Stimulated activated CD4-positive, alpha-beta T cell treated with anti-CD3 and anti-CD28 coated beads, Interleukin-2, amount 100 ng/mL, for 24 hours (primary cell): ENCODE measurements around the gene ANKRD53.
A peak's percentile ranks its signal among the peaks of the same experiment; 100 is the strongest.

Experiments used
- DNase-seq, 2 donors: peaks; one replicate each; pipeline ENCODE4 v3.0.0-alpha.2; 2020

ANKRD53 gene

DNA sequence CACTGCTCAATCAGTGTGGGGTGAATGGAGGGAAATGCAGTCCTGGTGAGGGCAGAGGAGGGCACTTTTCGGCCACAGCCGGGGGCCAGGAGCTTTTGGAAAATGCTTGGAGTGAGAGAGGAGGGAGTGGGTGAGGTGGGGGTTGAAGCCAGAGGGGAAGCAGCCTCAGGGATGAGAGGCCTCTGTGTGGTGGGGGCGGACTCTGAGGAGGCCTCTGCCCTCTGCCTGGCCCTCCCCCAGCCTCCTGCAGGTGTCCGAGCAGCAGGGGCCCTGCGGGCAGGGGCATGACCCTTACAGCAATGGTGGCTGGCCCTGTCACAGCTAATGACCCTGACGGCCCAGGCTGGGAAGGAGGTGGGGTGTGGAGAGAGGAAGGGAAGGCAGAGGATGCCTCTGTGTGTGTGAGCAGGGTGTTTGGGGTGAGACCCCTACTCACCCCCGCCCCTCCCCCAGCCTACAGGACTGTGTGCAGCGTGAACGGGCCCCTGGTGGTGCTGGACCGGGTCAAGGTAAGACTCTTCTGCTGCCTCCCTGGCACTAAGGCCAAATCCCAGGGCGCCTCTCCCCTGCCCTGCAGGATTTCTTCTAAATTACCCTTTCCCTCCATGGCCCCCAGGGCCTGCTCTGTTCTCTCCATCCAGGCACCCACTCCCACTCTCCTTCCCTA is 35.1 kb upstream of the ANKRD53 start:
- DNase-seq, result no peak

DNA sequence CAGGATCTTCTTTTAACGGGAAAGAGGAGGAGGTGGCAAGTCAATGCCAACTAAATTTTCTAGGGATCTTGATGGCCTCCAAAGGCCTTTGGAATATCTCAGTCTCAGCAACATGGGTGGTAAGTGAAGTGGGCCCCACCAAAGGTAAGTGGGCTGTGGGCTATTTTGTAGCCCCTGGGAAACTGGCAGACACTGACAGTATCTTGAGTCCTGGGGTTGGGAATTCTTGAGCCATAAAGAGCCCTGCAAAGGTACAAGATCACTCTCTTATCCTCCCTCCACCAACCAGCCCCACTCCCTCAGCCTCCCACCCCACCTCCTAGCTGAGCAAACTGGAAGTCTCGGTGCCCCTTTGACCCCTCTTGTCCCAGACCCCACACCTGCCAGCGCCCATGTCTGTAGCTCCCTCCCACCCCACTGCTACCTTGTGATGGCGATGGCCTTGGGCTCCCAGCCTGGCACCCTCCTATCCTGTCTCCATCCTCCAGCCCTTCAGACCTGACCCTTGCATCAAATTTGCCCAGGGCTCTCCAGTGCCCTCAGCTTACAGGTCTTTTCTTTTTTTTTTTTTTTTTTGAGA is 34.2 kb upstream of the ANKRD53 start:
- no peak for DNase-seq

DNA sequence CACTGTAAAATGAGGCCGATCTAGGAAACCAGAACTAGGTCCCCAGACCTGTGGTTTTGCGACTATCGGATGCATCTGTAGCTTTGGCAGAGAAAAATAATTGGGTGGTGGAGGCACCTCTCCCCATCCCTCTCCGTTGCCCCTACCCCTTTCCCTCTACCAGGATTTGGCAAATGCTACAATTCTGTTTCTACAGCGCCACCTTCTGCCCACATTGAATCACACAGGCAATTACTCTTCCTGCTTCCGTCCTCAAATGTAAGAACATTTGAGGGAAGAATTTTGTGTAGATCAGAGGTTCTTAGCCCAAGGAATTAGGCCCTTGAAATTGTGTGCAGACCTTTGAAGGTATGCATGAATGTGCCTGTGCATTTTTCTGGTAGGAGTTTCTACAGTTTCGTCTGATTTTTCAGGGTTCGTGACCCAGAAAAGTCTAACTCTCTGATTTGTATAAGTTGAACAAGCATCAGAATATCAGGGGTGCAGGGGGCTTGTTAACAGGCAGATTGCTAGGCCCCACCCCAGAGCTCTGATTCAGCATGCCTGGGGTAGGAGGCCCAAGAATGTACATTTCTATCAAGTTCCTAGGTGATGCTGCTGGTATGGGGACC is 31.5 kb upstream of the ANKRD53 start:
- peak; percentile 62 to 63 for DNase-seq

DNA sequence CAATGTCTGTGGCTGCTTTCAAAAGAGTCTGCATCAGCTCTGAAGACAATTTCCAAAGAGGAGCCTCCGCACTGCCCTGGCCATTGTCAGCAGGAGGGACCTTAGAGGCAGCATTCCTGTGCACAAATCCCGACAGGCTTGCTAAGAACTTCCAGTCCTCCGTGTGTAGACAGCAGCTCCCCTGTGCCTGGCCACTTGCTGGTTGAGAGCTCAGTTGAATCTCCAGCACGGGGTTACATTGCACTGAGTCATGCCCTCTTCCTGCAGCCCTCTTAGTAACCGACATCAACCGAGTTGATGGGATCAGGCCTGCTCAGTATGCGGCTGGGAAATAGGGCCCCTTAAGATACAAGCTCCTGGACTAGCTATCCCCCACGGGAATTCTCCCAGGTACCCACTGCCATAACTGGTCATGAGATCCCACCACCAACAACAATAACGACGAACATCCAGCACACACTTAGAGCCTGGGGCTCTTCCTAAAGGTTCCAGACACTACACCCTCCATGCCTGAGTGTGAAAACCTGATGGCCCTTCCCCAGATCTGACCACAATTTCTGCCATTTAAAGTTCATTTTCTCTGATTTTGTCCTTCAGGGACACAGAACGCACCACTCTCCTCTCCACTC is 30.8 kb upstream of the ANKRD53 start:
- no peak for DNase-seq

DNA sequence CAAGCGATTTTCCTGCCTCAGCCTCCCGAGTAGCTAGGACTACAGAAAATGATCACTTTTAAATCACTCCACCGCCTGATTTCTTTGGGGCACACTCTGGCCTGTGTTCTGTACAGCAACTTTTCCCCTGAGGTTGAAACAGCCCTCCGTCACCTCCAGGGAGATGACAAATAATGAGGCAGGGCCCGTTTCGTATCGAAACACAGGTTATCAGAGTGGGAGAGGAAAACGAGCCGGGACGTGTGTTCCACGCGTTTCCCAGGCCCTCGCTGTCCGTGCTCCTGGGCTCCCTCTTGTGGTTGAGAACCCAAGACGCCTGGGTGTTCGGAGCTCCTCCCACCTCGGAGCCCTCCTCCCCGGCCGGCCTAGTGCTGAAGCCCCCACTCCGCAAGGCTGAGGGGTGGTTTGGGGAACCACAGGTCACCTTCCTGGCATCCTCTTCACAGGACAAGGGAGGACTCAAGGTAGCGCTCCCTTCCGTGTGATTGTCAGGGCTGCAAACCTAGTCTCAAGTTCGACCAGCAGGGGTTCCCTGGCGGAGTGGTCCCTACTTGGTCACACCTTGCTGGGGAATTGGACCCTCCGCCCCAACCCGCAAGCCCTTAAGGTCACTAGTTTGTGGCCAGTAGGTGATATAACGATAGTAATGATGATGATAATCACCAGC is 30.0 kb upstream of the ANKRD53 start:
- peak; percentile 85 to 86 for DNase-seq

DNA sequence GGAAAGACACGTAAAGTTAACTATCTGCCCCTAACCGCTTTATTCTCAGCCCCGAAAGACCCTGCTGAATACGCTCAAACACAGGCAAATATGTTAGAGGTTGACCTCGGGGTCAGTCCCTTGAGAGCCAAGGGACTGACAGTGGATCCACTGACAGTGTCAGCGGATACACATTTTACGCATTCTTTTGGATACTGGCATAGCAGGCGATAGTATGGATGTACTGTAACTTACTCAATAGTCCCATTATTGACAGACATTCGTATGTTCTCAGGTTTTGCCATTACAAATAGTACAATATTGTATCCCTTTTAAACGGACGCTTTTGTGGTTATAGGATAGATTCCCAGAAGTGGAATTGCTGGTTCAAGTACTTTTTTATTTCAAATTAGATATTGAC is 29.3 kb upstream of the ANKRD53 start:
- DNase-seq, result peak in 1 of 2 donors; percentile 1

DNA sequence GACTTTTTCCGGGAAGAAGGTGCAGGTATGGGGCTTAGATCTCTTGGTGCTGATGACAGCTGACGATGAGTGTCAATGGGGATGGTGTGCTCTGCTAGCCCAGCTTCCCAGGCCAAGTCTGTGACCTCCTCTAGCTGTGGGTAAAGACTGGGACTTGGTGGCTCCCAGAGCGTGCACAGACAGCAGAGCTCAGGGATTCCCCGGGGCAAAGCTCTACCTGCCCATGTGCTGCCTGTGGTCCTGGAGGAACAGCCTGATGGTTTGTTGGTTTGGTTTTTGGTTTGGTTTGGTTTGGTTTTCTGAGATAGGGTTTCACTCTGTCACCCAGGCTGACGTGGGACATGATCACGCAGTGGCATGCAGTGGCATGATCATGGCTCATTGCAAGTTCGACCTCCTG is 23.5 kb upstream of the ANKRD53 start:
- DNase-seq, result no peak

DNA sequence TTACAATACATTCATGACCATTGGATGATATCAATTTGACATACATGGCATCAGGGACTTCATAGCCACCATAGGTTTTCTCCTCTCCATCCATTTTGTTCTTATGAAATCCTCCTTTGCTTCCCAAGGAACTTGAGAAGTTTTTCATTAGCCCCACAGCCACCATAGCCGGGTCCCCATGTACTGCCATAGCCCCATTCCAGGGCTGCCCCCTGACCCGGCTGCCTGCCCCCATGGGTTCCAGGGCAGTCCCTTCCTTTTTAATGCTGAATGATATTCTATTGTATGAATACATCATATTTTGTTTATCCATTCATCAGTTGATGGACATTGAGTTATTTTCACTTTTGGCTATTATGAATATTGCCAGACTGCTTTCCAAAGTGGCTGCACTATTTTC is 22.3 kb upstream of the ANKRD53 start:
- DNase-seq, result no peak

DNA sequence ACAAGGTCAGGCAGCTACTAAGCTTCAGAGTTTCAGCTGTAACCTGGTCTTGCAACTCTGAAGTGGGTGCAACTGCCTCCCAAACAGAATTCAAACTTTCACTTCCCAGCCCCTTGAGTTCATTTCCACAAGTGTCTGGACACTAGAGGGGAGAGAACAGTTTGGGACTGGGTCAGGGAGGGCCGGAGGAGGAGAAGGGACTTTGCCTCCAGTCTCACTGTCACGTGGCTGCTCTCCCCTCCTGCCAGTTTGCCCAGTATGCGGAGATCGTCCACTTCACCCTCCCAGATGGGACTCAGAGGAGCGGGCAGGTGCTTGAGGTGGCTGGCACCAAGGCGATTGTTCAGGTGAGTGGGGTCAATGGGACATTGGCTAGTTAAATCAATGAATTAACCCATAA is 20.6 kb upstream of the ANKRD53 start:
- DNase-seq, result peak in 1 of 2 donors; percentile 11

DNA sequence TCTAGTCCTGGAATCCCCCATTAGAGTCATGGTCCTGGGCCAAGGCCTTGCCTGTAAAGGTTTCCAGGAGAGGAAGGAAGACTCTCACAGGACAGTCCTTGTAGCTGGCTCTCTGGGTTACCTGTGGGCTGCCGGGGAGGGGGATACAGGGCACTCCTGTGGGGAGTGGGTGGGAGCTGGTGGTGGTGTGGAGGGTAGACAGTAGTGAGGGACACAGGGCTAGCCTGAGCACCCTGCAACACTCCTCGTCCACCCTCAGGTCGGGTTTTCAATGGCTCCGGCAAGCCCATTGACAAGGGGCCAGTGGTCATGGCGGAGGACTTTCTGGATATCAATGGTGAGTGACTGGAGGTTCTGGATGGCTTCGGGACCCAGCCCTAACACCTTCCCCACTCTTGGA is 19.7 kb upstream of the ANKRD53 start:
- peak in 1 of 2 donors; percentile 15 for DNase-seq

DNA sequence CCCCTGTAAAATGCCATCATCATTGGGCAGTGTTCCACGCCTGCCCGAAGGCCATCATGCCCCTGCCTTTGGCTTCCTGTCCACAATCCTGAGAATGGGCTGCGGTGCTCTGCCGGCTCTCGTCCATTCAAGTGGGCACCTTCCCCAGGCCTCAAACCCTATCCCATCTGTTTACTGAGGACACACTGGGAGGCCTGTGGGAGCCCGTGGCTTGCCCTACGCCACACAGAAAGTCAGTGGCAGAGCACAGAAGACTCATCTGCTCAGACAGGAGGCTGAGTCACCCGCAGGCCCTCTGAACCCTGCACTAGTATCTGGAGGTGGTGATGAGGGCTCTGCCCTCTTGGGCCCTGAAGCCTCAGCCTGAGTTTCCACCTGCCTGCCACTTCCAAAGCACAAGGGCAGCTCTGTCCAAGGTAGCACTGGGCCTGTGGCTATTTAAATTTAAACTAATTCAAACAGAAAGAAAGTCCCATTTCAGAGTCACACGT is 19.1 kb upstream of the ANKRD53 start:
- DNase-seq, result peak in 1 of 2 donors; percentile 4

DNA sequence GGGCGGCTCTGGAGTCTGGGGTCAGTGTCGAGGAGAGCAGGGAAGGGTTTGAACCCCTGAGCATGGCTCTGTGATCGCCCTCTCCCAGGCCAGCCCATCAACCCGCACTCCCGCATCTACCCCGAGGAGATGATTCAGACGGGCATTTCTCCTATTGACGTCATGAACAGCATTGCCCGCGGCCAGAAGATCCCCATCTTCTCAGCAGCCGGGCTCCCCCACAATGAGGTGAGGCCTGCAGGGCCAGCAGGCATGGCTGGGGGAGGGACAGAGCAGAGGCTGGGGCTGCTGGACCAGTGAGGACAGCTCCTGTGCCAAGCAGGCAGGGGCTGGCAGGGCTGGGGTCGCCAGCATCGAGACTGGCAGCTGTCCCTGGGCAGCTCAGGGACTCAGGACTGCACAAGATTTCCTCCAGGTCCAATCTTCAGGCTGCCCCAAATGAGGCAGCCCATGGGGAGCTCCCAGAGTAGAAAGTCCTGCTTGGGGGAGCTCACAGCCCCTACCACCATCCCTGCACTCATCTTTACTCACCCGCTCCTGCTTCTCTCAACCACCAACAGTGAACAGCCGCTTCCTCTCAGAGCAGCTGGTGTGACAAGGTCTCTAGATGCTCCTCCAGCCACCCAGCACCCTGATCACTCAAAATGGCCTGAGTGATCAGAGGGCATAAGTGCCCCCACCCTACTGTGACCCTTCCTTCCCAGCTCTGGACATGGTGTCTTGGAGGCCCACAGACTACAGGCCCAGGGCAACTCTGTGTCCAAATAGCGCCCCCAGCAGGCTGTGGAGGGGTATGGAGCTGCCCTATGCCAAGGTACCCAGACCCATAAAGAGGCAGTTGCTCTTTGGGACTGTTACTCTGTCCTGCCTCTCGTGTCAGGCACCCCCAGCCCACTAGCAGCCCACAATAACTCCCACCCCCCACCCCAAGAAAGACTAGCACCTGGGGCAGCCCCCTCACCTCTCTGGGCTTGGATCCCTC is 18.3 kb upstream of the ANKRD53 start:
- peak in 1 of 2 donors; percentile 16 for DNase-seq

DNA sequence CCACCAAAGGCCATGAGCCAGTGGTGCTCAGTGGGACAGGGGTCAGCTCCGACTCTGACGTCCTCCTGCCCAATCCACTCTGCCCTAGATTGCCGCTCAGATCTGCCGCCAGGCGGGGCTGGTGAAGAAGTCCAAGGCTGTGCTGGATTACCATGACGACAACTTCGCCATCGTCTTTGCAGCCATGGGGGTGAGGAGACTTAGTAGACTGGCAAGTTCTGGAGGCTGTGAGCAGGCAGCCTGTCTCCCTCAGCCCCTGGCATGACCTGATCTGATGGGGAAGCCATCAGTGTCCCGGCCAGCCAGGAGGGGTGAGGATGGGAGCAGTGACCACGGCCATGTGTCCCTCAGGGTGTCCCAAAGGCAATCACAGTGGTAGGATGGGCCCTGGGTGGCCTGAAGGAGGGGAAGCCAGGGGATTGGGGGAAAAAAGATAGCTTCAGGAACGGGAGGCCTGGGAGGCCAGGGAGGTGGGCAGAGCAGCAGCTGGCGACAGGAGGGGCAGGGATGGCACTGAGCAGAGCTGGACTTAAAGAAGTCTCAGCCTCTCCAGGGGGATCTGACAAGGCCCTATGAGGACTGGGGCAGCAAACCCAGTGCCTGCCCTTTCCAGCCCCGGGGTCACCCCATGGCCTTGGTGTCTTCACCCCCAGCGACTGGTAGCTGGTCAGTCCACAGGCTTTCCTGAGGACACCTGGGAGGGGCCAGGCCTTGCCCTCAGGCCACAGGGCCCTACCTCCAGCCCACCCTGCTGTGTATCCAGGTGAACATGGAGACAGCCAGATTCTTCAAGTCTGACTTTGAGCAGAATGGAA is 17.4 kb upstream of the ANKRD53 start:
- peak in 1 of 2 donors; percentile 15 for DNase-seq

DNA sequence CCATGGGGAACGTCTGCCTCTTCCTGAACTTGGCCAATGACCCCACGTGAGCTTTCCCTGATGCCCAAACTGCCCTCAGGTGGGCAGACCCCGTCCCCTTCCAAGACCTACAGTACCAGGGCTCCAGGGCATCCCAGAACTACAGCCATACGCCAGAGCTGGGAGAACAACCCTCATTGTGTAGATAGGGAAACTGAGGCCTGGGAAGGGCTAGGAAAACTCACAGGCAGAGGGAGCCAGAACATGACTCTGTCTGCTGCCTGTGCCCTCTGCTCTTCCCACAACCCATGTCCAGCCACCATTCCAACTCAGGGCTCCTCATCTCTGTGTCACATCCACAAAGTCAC is 16.8 kb upstream of the ANKRD53 start:
- no peak for DNase-seq

DNA sequence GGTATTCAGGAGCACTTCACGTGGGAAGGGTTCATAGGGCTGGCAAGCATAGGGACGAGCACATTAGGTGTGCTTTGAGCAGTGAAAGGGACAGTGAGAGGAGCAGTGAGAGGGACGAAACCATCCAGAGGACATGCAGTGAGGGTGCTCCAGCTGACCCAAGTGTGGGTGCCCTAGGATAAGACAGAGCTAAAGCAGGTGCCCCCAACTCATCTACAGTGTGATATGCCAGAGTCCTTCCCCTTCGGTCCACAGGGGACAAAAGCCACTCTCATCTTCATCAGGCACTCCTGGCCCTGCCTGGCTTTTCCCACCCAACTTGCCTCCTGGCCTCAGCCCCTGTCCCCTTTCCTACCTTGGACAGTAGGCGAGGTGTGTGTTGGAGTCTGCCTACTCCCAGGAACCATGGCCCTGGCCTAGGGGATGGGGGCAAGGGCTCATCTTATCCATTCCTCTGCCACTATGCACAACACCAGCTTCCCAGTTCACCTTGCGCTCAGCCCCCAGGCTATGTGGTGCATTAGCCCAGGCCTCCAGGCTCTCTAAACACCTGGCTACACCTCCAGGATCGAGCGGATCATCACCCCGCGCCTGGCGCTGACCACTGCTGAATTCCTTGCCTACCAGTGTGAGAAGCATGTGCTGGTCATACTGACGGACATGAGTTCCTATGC is 16.1 kb upstream of the ANKRD53 start:
- DNase-seq, result peak in 1 of 2 donors; percentile 9

DNA sequence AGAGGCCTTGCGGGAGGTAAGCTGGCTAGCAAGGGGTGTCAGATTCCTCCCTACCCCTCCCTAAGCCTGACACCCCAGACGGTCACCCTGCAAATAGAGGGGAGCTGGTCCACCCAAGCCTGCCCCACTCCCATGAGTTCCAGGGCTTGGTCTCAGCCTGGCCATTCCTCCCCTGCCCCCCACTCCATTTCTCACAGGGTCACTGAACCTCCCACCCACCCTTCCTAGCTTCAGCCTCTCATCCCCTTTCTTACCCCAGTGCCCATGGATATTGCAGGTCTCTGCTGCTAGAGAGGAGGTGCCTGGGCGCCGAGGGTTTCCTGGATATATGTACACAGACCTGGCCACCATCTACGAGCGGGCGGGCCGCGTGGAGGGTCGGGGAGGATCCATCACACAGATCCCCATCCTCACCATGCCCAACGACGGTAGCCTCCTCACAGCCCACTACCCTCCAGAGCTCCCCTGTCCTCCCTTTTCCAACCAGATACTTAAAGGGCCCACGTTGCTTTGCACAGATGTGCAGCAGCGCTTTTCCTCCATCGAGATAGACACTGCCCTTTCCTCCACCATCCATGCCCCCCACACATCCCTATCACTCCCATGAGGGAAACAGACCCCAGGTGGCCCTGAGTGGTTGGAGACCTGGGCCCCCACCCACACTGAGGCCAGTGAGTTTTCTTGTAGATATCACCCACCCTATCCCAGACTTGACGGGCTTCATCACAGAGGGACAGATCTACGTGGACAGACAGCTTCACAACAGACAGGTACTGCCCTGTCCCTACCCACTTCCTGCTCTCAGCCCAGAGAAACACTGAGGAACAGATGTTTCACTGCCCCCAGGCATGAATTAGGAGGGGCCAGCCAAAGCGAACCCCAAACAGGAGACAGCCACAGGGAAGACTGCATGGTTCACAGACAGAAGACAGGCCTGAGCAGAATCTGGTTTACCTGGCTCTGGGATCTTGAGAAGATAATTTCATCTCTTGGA is 15.2 kb upstream of the ANKRD53 start:
- peak in 1 of 2 donors; percentile 12 for DNase-seq

DNA sequence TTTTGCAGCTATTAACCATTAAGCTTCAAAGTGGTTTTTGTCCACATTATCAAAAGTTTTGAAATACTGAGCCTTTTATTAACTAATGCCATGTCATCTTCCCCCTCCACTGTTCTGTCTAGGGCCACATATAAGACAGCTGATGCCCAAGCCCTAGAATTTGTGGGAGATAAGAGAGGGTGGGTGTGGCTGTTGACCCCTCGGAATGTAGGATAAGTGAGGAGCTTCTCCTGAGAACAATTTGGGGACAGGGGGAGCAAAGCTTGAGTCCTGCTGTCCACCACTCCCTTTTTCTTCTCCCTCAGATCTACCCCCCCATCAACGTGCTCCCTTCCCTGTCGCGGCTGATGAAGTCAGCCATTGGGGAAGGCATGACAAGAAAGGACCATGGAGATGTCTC is 14.3 kb upstream of the ANKRD53 start:
- DNase-seq, result no peak

DNA sequence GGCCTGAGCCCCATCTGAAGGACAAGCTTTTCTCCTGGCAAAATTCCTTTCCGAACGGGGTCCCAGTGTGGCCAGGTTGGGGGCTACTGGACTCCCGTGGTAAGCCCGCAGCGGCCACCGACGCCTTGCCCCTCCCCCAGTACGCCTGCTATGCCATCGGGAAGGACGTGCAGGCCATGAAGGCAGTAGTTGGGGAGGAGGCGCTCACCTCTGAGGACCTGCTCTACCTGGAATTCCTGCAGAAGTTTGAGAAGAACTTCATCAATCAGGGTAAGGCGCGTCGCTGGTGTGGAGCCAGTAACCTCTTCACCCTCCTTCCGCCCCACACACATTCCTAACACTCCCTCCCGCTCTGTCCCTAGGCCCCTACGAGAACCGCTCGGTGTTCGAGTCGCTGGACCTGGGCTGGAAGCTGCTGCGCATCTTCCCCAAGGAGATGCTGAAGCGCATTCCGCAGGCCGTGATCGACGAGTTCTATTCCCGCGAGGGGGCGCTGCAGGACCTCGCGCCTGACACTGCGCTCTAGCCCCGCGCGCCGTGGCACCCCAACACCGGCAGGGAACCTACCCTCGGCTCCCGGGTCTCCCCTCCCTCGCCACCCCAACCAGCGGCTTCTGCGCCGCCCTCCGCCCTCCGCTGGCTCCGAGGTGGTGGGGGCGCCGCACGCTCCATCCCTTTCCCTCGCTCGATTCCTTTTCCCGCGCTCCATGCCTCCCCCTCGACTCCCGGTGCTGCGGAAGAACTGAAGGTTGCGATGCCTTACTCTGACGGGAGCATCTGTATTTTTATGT is 13.6 kb upstream of the ANKRD53 start:
- DNase-seq, result peak; percentile 88 to 90
